ENCODE data around the gene ELK3.

ELK3 gene

DNA sequence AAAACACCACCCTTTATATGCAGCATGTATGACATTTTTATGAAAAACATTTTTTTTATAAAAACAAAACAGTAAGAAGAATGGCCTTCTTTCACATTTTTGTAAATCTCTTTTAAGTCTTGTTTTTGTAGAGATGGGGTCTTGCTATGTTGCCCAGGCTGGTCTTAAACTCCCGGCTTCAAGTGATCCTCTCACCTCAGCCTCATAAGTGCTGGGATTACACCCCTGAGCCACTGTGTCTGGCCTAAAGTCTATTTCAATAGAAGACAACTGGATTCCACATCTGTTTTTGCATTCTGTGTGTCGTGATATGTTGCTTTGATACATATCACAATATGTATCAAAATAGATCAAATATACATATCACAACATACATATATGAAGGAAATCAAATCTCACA is 98.9 kb downstream of the ELK3 start:
- Histone ChIP-seq H3K36me3 (ENCODE audit: insufficient read depth, low read length) (peaks cover 57% of the 10 kb centered on the region), H3K9me2 (replicated peaks; ENCODE audit: low read depth, low read length) (no peaks in the 10 kb centered on the region), H3K79me2 (ENCODE audit: insufficient read depth, low read length) (no peaks in the 10 kb centered on the region), H2AFZ (ENCODE audit: low read length) (no peak overlapping the region), H3F3A (ENCODE audit: low read depth) (peaks cover 11% of the 10 kb centered on the region; the same call in 1 of the 2 replicates), H3K4me2 (ENCODE audit: low read depth, low read length, poor library complexity, severe bottlenecking) (no peak overlapping the region), H3K9me3 (ENCODE audit: insufficient read depth, low read depth, low read length) (no peaks in the 10 kb centered on the region), H4K20me1 (ENCODE audit: insufficient read depth, low read length, poor library complexity, severe bottlenecking) (no peaks in the 10 kb centered on the region), H3K9ac (ENCODE audit: low read depth, low read length, poor library complexity, severe bottlenecking) (no peak overlapping the region), H3K27me3 (ENCODE audit: insufficient read depth, low read length, poor library complexity, severe bottlenecking) (no peaks in the 10 kb centered on the region), H3K4me1 (ENCODE audit: insufficient read depth, low read length, poor library complexity, severe bottlenecking) (peaks cover 10% of the 10 kb centered on the region), H3K4me3 (ENCODE audit: low read length, poor library complexity, severe bottlenecking) (no peak overlapping the region)
- TF ChIP-seq EZH2phosphoT487 (IDR thresholded peaks at IDR 0.05; ENCODE audit: borderline replicate concordance), result no peak
- TF ChIP-seq CTCF (conservative IDR thresholded peaks at IDR 0.05; ENCODE audit: low read length), result no peak

DNA sequence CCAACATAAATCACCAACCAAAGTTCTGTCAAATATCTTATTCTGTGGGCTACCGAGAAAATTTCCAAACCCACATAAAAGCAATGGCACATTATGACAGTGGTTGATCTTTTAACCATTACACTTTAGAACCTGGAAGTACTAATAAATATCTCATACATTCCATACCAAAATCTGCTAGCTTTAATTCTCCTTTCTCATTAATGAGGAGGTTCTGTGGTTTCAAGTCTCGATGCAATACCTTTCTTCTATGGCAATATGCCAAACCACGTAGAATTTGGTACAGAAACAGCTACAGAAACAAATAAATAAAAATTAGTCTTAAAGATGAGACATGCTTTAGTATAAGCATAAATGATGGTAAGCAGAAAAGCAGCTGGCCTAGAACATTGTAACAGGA is 100.7 kb downstream of the ELK3 start:
- TF ChIP-seq EZH2phosphoT487 (IDR thresholded peaks at IDR 0.05; ENCODE audit: borderline replicate concordance) (no peak), CTCF (conservative IDR thresholded peaks at IDR 0.05; ENCODE audit: low read length) (no peak)
- H3K4me1 ChIP-seq (ENCODE audit: insufficient read depth, low read length, poor library complexity, severe bottlenecking), result peaks cover 10% of the 10 kb centered on the region
- no peaks in the 10 kb centered on the region for H3K27me3 ChIP-seq (ENCODE audit: insufficient read depth, low read length, poor library complexity, severe bottlenecking)
- H4K20me1 ChIP-seq (ENCODE audit: insufficient read depth, low read length, poor library complexity, severe bottlenecking), result no peaks in the 10 kb centered on the region
- no peaks in the 10 kb centered on the region for H3K9me3 ChIP-seq (ENCODE audit: insufficient read depth, low read depth, low read length)
- no peak overlapping the region for H2AFZ ChIP-seq (ENCODE audit: low read length)
- H3K9me2 ChIP-seq (replicated peaks; ENCODE audit: low read depth, low read length), result no peaks in the 10 kb centered on the region
- peaks cover 50% of the 10 kb centered on the region for H3K36me3 ChIP-seq (ENCODE audit: insufficient read depth, low read length)
- no peak overlapping the region for H3K9ac ChIP-seq (ENCODE audit: low read depth, low read length, poor library complexity, severe bottlenecking)
- peaks cover 11% of the 10 kb centered on the region; the same call in 1 of the 2 replicates for H3F3A ChIP-seq (ENCODE audit: low read depth)
- H3K4me3 ChIP-seq (ENCODE audit: low read length, poor library complexity, severe bottlenecking), result no peak overlapping the region
- no peak overlapping the region for H3K4me2 ChIP-seq (ENCODE audit: low read depth, low read length, poor library complexity, severe bottlenecking)
- H3K79me2 ChIP-seq (ENCODE audit: insufficient read depth, low read length), result no peaks in the 10 kb centered on the region

- Histone ChIP-seq H3K4me3 (ENCODE audit: low read length, poor library complexity, severe bottlenecking) (no peak overlapping the region), H3K9me3 (ENCODE audit: insufficient read depth, low read depth, low read length) (no peaks in the 10 kb centered on the region), H3K4me2 (ENCODE audit: low read depth, low read length, poor library complexity, severe bottlenecking) (no peak overlapping the region), H2AFZ (ENCODE audit: low read length) (no peak overlapping the region), H3K9ac (ENCODE audit: low read depth, low read length, poor library complexity, severe bottlenecking) (no peak overlapping the region), H4K20me1 (ENCODE audit: insufficient read depth, low read length, poor library complexity, severe bottlenecking) (no peaks in the 10 kb centered on the region), H3K27me3 (ENCODE audit: insufficient read depth, low read length, poor library complexity, severe bottlenecking) (no peaks in the 10 kb centered on the region), H3K36me3 (ENCODE audit: insufficient read depth, low read length) (peaks cover 46% of the 10 kb centered on the region), H3F3A (ENCODE audit: low read depth) (peaks cover 11% of the 10 kb centered on the region; the same call in 1 of the 2 replicates), H3K79me2 (ENCODE audit: insufficient read depth, low read length) (no peaks in the 10 kb centered on the region), H3K4me1 (ENCODE audit: insufficient read depth, low read length, poor library complexity, severe bottlenecking) (peaks cover 10% of the 10 kb centered on the region), H3K9me2 (replicated peaks; ENCODE audit: low read depth, low read length) (no peaks in the 10 kb centered on the region)
- TF ChIP-seq EZH2phosphoT487 (IDR thresholded peaks at IDR 0.05; ENCODE audit: borderline replicate concordance), result no peak
- TF ChIP-seq CTCF (conservative IDR thresholded peaks at IDR 0.05; ENCODE audit: low read length), result no peak
These were observed 101.5 kb downstream of the ELK3 start for GRCh38 chr12:96295532-96296160.

All from Loucy (cell line).